Measurements from ENCODE around the gene SLC7A4.
"Not testable (repeated sequence)": the region's sequence is repeated elsewhere in the genome, so short reads cannot be mapped to it uniquely, and the experiment has no call there.

Gene SLC7A4

GRCh38 chr22:21064425-21064824 lies 32.1 kb upstream of the SLC7A4 start:
- not testable (repeated sequence) for DNase-seq (ENCODE audit: low read depth in 2 of 2)

GRCh38 chr22:21061660-21062321 lies 29.4 kb upstream of the SLC7A4 start:
- DNase-seq (ENCODE audit: low read depth in 2 of 2), result not testable (repeated sequence)

GRCh38 chr22:21060363-21060762 lies 28.0 kb upstream of the SLC7A4 start:
- DNase-seq (ENCODE audit: low read depth in 2 of 2), result not testable (repeated sequence)

- DNase-seq (ENCODE audit: low read depth in 2 of 2), result no peak
These were observed 23.5 kb upstream of the SLC7A4 start for GRCh38 chr22:21055880-21056319.

GRCh38 chr22:21055564-21055834 lies 23.1 kb upstream of the SLC7A4 start:
- DNase-seq (ENCODE audit: low read depth in 2 of 2), result no peak

- no peak for DNase-seq (ENCODE audit: low read depth in 2 of 2)
These were observed 22.6 kb upstream of the SLC7A4 start for GRCh38 chr22:21054714-21055563.

GRCh38 chr22:21054046-21054713 lies 21.8 kb upstream of the SLC7A4 start:
- DNase-seq (ENCODE audit: low read depth in 2 of 2), result no peak

- no peak for DNase-seq (ENCODE audit: low read depth in 2 of 2)
These were observed 20.5 kb upstream of the SLC7A4 start for GRCh38 chr22:21052715-21053459.

GRCh38 chr22:21051831-21052400 lies 19.6 kb upstream of the SLC7A4 start:
- DNase-seq (ENCODE audit: low read depth in 2 of 2), result no peak

- DNase-seq (ENCODE audit: low read depth in 2 of 2), result no peak
These were observed 18.9 kb upstream of the SLC7A4 start for GRCh38 chr22:21051145-21051830.

- not testable (repeated sequence) for DNase-seq (ENCODE audit: low read depth in 2 of 2)
These were observed 16.6 kb upstream of the SLC7A4 start for GRCh38 chr22:21048965-21049364.

- not testable (repeated sequence) for DNase-seq (ENCODE audit: low read depth in 2 of 2)
These were observed 16.1 kb upstream of the SLC7A4 start for GRCh38 chr22:21048448-21048847.

GRCh38 chr22:21047730-21048129 lies 15.4 kb upstream of the SLC7A4 start:
- no peak for DNase-seq (ENCODE audit: low read depth in 2 of 2)

- DNase-seq (ENCODE audit: low read depth in 2 of 2), result no peak
These were observed 14.8 kb upstream of the SLC7A4 start for GRCh38 chr22:21047035-21047661.

GRCh38 chr22:21045585-21046294 lies 13.4 kb upstream of the SLC7A4 start, which contains the start of gene LRRC74B:
TSS of gene LRRC74B (plus strand) at chr22:21045946. CDS start at chr22:21045987, 41 bp downstream.
- peak; percentile 27 to 42 for DNase-seq (ENCODE audit: low read depth in 2 of 2)

- DNase-seq (ENCODE audit: low read depth in 2 of 2), result no peak
These were observed 12.7 kb upstream of the SLC7A4 start for GRCh38 chr22:21044931-21045584.

GRCh38 chr22:21043860-21044535 lies 11.6 kb upstream of the SLC7A4 start:
- DNase-seq (ENCODE audit: low read depth in 2 of 2), result no peak

- no peak for DNase-seq (ENCODE audit: low read depth in 2 of 2)
These were observed 10.9 kb upstream of the SLC7A4 start for GRCh38 chr22:21042978-21043859.
